ENCODE data around the gene ANGPT4.

The ANGPT4 gene

DNA sequence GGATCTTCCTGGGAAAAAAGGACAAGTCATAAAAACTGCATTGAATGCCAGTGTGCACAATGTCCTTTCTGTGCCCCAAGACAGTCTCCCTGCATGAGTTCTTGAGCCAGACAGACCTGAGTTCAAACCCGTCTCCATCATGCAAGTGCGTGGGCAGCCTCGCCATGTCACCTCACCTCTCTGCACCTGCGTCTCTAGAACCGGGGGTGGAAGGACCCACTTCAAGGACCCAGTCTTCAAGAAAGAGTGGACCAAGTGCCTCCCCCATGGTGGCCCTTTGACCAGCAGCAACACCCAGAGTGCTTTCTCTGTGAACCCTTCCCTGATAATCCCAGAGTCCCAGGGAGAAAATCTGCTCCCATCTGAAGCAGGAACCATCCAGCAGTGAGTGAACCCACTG, 23.5 kb upstream of the ANGPT4 start:
- DNase-seq: no peak

- no peak for DNase-seq
These were observed 18.2 kb upstream of the ANGPT4 start for GRCh38 chr20:934186-934840.

DNA sequence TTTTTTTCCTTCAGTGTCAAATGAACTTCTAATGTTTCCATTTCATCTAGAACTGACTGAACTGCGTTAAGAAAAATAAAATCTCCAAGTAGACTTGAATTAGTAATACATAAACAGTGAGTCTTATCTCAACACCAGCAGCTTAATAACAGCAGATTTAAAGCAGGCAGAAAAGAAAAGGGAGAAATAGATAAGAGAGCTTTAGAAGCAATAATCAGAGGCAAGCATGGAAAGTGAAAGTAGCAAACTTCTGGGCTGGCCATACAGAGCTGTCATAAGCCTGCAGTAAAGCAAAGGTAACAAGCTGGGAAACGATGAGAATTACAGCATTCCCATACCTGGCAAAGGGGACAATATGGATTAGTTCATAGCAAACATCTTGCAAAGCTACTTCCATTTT, 16.9 kb upstream of the ANGPT4 start:
- DNase-seq: no peak

DNA sequence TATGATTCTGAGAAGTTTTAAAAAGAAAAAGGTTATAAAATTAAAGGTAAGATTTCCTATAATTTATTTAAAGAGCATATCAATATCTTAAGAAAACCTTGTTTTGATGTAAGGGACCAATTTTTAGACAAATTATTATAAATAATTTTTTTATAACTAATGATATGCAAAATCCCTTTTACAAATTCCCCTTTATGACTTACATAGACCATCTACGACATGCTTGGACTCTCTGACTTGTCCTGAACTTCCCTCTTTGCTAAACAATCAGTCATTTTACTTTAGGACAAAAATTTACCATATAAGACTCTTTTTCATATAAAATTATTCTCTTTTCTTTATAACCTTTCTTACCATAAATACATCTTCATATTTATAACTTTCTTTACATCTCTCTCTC, 15.3 kb upstream of the ANGPT4 start:
- no peak for DNase-seq

GRCh38 chr20:926670-927069, 10.5 kb upstream of the ANGPT4 start:
- DNase-seq: no peak

DNA sequence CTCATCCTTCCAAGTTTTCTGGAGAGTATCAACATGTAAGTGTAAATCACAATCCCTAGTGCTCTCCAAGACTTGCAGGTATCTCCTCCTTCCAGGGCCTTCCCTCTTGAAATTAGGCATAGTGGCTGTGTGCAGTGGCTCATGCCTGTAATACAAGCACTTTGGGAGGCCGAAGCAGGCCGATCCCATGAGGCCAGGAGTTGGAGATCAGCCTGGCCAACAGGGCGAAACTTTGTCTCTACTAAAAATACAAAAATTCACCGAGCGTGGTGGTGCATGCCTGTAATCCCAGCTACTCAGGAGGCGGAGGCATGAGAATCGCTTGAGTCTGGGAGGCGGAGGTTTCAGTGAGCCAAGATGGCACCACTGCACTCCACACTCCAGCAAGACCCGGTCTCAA, 9.4 kb upstream of the ANGPT4 start:
- no peak for DNase-seq

DNA sequence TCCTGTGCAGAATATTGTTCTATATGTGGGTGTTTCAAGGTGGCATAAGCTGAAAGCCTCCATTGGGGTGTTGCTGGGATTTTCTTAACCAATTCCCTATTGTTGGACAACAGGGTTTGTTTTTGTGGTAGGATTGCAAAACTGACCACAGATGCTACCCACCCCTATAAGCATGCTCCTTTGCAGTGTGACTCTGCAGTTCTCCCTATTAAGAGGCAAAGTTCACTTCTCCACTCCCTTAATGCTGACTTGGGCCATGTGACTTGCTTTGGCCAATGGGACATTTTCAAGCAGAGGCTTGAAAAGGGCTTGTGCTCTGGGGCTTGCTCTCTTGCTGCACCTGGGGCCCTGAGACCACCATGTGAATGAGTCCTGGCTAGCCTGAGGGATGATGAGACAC, 8.5 kb upstream of the ANGPT4 start:
- DNase-seq: no peak

- DNase-seq: no peak
These were observed 6.6 kb upstream of the ANGPT4 start for GRCh38 chr20:922781-923180.

DNA sequence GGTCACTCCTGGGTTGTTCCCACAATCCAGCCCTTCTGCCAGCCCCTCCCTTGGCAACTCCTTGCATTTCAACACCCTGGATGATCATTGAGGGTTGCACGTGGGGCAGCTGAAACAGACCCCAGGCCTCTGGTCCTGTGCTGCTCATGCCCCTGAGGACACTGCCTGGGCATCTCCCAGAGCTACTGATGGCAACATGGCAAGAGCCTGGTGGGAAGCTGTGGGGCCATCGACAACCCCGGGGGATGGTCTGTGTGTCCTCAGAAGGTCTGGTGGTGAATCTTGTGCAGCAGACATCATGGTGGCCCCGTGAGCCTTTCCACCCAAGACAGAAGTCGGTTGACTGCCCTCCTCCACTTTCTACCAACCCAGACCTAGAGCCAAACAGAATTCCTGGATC, 4.9 kb upstream of the ANGPT4 start:
- DNase-seq: no peak

DNA sequence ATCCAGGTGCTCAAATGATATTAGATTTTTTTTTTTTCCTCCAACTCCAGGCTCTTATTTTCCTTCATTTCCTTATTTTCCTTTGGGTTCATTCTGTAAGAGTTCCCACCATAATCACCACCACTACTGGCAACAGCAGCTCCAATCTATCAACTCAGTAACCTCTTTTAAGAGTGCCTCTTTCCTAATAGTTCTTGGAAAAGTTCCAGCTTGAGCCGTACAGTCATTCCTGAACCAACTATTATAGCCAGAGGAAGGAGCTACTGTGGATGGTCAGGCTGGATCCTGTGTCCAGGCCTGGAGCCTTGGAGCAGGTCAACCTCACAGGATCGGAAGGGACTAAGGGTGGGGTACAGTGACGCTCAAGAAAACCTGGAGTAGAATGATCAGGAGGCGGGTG, 4.2 kb upstream of the ANGPT4 start:
- DNase-seq: no peak

DNA sequence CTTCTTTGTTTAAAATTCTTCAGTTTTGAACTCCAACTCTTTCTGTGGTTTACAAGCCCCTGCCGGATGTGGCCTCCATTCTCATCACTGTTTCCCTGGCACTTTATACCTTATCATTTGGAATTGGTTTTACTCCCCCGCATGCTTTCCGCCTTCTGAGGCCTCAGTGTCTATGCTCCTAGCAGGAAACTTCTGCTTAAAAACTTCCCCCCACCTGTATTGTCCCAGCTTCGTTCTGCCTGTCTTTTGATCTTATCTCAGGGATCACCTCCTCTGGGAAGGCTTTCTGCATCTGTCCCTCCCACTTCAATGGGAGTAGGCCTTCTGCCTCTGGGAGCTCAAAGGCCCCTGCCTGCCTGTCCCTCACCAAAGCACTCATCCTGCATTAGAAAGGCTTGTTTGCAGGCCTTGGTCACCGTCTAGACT, 3.4 kb upstream of the ANGPT4 start:
- DNase-seq: no peak

DNA sequence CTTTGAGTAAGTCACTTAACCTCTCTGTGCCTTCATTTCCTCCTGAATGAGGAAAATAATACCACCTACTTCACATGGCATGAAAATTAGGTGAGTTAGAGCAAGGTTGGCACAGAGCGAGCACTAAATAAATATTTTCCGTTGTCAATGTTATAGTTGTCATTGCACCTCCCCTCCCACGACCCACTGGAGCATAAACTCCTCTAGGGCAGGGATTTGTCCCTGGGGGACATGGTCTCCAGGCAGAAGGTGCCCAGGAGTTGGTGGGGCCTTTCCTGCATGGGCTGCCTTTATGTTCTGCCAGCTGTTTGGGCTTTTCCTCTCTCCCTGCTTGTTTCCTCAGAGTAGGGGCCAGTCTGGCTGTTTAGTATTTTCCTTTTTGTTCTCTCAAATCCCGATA, 1.3 kb upstream of the ANGPT4 start:
- DNase-seq: no peak

- no peak for DNase-seq
These were observed 691 bp upstream of the ANGPT4 start for GRCh38 chr20:916825-917224.

DNA sequence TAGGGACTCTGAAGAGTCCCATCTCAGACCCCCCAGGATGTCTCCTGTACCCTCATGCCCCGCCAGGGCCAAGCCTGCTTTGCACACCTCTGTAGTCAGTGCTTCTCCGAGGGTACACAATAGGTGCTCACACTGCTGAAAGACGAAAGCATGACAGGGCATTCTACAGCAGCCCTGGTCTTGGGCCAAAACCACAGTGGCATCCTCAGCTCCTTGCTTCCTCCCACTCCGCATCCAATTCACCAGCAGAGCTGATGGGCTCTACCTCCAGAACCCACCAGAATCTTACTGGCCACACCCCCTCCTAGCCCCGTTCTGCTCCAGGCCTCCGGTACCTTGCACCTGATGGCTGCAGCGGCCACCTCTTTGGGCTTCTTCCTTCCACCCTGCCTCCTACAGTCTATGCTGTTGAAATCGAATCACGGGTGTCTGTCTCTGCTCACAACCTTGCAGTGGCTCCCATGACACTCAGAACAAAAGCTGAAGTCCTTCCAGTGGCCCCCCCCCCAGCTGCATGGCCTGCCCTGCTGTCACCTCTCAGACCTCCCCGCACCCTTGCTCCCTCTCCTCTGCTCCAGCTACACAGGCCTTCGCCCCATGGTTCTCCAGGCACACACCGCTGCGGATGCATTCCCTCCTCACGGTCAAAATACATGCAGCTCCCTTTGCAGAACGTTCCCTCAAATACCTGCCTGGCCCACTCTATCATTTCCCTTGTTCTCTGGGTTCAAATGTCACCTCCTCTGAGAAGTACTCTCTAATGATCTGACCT, 1.2 kb downstream of the ANGPT4 start:
- DNase-seq: no peak

DNA sequence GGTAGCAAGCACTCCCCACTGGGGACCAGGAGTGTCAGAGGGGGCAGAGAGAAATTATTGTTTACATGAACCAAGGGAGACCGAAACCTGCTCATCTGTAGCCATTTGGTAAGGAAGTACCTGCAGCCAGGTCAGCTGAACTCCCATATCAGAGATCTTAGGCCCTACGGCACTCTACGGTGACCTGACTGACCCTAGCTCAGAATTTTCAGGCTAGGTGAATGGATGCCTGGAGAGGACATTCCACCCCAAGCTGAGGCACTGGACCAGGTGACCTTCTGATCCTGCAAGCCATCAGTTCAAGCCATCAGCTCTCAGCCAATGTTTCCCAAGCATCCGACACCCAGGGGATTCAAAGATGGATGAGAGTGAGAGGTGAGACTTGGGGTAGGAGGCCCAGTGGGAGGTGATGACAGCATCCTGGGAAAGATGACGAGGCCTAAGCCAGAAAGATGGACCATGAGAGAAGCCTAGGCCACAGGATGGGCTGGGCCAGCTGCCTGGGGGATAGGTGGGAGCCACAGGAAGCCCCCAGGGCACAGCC, 2.8 kb downstream of the ANGPT4 start:
- DNase-seq: no peak

- DNase-seq: no peak
These were observed 4.1 kb downstream of the ANGPT4 start for GRCh38 chr20:911882-912600.

DNA sequence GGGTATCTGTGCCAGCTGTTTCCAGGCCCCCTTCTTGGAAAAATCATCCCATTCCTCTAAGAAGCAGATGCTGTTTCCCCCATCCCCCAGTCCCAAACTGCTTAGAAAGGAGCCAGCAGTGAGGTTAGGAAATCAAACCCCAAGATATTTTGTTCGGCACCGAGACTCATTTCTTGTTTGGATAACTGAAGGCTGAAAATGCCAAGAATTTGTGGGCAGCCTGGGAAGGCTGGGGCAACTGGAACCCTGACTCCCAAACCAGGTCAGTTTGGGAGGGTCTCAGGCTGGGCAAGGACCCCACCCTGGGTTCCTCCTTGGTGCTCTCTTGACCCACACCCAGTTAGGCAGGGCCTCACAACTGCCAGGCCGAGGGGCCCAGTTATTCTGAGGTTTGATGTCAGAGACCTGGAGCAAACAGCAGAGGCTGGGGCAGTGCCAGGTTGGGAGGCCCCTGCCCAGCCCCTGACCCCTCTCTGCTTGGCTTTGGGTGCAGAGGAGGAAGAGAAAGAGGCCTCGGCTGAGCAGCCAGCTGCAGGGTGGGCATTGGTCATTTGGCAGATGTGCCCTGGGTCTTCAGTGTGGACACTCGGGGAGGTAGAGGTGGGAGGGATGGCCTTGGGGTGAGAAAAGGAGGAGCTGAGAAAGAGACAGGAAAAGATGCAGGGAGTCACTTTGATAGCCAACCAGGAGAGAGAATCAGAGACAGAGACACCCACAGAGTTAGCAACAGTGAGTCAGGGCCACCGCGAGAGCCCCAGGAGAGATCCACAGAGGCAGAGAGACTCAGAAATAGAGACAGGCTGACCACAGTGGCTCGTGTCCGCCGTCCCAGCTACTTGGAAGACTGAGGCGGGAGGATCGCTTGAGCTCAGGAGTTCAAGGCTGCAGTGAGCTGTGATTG, 5.0 kb downstream of the ANGPT4 start:
- DNase-seq: no peak

DNA sequence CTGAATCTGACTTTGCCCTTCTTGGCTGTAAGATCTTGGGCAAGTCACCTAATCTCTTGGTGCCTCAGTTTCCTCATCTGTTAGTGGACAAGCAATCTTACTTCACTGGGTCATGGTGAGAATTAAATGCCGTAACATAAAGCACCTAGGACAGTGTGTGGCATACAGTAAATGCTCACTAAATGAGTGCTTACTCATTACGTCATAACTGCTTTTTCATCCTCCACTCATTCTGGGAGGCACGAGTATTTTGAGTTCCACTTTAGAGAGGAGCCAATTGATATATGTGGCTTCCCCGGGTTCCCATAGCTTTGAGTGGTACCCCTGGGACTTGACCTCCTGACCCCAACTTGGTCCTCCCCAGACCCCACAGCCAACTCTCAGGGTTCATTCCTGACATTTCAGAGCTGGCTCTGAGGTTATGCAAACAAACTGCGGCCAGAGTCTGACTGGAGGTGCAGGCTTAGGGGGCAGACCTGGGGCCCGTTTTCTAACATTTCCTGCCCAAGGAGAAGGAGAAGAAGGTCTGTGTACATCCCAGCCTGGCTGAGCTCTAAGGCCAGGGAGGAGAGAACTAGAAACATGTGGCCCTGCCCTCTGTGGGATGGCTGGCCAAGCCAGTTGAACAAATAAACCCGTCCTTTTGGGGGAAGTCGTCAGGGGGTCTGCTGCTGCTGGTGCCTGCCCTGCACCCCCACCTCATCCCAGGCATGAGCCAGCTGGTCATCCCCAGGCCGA, 5.8 kb downstream of the ANGPT4 start:
- DNase-seq: no peak

GRCh38 chr20:909641-910040, 6.5 kb downstream of the ANGPT4 start:
- DNase-seq: no peak

DNA sequence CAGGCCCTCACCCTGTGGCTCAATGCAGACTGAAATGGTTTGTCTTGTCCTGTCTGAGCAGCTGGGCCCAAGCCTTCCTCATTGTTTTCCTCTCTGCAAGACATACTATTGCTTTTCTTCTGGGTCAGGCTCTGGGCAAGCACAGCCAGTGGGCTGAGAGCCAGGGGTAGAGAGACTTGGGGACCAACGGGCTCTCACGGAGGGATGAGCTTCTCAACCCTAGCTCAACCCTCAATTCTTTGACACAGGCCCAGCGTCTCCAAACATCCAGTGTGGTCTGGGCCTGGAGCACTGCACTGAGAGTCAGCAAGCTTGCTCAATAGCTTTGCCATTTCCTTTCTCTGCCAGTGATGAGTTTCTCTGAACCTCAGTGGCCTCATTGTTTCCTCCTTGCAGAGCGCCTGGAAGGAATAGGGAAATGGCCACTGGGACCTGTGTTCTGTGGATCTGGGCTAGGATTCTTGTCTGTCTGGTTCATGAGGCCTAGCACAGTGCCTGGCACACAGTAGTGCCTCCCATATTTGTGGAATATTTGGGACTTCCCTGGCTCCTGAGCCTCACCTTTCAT, 9.3 kb downstream of the ANGPT4 start:
- no peak for DNase-seq

DNA sequence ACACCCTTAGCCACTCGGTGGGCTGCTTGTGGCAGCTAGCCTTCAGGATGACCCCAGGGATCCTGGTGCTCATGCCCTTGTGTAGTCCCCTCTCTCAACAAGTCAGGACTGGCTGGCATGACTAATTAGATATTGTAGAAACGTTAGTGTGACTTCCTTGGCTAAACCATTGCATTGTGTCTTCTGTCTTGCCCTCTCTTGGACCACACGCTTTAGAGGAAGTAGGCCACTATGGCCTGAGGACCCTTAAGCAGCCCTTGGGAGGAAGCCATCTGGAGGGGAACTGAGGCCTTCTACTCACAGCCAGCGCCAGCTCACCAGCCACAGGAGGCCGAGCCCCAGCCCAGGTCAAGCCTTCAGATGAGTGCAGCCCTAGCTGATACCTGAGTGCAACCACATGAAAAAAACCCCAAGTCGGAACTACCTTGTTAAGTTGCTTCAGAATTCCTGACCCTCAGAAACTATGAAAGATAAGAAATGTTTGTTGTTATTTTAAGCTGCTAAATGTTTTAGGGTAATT, 10.1 kb downstream of the ANGPT4 start:
- DNase-seq: no peak

All from HCEC 1CT (cell line).